ENCODE data around the gene RALB.

GRCh38 chr2:120260736-120261135 lies 8.1 kb downstream of the RALB start:
- TF ChIP-seq CTCF (IDR thresholded peaks at IDR 0.05) (no peak), POLR2AphosphoS5 (IDR thresholded peaks at IDR 0.05) (no peak)
